ENCODE results near the gene CCDC7.
"Not testable (repeated sequence)": the region's sequence is repeated elsewhere in the genome, so short reads cannot be mapped to it uniquely, and the experiment has no call there.

CCDC7 gene
- total RNA-seq, result 13.9 to 91.1 (median 56.2) reads per million in 3 experiments

DNA sequence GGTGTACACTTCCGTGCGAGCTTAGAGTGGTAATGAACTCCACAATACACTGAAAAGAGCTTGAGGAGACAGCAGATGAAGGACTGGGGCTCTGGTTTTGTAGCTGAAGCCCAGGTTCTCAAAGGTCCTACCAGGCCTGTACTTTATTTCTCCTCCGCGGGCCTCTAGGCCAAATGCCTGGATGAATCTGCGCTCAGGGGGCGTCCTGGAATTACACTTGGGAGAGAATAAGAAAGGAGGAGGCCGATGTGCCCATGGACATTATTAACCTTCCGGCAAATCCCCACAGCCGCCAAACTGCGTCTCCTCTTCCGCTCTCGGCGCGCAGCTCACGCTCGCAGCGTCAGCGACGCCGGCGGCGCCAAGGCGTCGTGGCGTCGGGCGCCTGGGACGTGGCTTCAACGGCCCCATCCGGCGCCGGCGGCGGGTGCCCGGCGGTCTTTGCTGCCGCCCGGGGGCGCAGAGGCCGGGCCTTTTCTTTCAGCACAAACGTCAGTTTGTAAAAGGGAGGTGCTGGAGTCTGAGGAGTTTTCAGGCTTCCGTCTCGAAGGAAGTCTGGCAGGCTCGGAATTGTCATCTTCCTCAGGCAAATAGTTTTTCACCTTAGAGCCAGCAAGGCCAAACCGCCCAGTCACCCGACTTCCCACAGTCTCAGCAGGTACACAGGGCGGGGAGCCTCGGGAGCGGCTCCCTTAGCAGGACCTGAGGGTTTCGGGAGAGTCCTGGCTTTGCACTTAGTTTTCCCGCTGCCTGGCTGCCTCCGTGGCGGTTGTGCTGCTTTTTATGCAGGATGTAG, at the start of gene CCDC7:
TSS of gene CCDC7 (plus strand) at position 401 of the 796 bp plus-strand sequence. CDS start 5,503 bp downstream, outside the sequence.
- DNase-seq, result peak; percentile 89

DNA sequence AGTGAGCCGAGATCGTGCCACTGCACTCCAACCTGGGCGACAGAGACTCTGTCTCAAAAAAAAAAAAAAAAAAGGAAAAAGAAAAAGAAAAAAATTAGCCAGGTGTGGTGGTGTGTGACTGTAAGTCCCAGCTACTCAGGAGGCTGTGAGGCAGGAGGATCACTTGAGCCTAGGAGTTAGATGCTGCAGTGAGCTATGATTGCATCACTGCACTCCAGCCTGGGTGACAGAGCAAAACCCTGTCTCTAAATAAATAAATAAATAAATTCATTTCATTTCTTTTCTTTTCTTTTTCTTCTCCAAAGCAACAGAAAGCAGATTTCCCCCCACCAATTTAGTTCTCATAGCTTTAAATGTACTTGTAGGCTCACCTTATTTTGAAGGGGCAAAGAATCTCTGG, 48.8 kb upstream of the CCDC7 start:
- not testable (repeated sequence) for DNase-seq

DNA sequence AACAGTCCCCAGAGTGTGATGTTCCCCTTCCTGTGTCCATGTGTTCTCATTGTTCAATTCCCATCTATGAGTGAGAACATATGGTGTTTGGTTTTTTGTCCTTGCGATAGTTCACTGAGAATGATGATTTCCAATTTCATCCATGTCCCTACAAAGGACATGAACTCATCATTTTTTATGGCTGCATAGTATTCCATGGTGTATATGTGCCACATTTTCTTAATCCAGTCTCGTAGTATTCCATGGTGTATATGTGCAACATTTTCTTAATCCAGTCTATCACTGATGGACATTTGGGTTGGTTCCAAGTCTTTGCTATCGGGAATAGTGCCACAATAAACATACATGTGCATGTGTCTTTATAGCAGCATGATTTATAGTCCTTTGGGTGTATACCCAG, 46.2 kb upstream of the CCDC7 start:
- not testable (repeated sequence) for DNase-seq

DNA sequence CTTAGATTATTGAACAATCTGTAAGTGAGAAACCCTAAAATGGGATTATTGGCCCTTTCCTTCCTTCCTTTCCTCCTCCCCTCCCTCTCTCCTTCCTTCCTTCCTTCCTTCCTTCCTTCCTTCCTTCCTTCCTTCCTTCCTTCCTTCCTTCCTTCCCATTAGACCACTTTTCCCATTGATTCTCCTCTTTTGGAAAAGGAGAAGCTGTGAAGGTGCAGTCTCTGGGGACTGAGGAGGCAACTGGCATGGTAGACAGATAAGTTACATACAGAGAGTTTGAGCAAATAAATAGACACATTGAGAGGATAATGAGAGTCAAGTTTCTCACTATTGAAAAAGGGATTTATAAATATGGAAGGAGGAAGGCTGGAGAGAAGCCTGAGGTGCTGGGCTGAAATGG, 45.0 kb upstream of the CCDC7 start:
- no peak for DNase-seq

DNA sequence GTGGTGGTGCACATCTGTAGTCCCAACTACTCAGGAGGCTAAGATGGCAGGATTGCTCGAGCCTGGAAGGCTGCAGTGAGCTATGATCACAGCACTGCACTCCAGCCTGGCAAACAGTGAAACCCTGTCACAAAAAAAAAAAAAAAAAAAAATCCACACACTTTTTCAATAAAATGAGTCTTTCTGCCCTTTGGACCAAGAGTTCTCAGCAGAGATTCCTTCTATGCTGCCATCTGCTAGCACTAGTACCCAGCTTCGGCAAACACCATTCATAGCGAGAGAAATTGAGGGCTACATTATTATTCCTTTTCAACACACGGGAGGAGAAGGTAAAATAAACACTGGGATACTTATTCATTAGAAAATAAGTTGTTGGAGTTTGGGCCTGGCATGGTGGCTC, 43.4 kb upstream of the CCDC7 start:
- DNase-seq, result no peak

DNA sequence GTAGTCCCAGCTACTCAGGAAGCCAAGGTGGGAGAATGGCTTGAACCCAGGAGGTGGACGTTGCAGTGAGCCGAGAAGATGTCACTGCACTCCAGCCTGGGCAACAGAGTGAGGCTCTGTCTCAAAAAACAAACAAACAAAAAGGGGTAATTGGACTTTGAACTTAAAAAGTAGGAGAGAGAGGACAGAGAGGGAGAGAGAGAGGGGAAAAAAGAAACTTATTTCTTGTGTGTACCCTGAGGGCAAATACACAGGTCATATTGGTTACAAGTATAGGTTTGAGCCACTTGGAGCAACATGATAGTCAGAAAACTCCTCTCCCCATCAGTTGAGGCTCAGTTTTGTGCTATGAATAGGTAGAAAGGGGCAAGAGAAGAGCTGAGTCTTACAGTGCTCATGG, 42.8 kb upstream of the CCDC7 start:
- no peak for DNase-seq

DNA sequence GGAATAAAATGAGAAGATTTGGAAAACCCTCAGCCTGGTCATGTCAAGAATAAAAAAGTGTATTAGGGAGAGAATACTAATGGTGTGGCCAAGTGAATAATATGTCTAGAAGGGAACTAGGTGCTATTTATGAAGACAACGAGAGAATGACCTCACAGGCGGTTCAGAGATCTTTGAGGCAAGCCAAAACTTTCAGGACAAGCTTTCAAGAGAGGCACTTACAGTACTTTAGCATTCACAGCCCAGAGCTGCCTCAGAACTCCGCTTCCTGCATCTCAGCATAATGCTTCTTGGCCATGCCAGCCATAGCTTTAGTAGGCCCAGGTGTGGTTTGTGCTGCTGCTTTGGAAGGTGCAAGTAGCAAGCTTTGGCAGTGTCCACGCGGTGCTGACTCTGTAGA, 37.2 kb upstream of the CCDC7 start:
- DNase-seq, result no peak

DNA sequence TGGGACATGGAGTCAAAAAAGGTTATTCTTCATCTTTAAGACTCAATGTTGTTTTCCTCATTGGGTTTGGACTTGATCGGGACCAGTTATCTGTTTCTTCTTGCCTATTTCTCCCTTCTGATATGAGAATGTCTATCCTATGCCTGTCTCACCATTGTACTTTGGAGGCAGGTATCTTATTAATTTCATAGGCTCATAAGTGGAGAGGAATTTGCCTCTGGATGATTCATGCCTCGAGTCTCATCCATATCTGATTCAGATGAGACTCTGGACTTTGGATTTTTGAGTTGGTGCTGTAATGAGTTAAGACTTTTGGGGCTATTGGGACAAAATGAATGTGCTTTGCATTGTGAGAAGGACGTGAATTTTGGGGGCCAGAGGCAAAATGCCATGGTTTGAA, 36.2 kb upstream of the CCDC7 start:
- no peak for DNase-seq

DNA sequence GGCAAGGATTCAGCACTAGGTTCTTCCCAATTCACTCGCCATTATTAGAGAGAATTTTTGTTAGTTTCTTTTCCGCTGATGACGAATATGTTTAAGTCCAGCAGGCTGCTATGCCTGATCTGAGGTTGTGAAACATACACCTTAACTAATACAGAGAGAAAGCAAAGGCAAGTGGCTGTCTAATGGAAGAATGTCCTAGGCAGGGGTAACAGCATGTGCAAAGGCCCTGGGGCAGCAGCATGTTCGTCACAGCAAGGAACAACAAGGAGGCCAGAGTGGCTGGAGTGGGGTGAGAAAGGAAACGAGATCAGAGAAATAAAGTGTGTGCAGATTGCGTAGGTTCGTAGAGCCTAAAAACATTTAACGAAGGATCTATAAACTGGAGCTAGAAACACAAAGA, 35.4 kb upstream of the CCDC7 start:
- DNase-seq, result no peak

DNA sequence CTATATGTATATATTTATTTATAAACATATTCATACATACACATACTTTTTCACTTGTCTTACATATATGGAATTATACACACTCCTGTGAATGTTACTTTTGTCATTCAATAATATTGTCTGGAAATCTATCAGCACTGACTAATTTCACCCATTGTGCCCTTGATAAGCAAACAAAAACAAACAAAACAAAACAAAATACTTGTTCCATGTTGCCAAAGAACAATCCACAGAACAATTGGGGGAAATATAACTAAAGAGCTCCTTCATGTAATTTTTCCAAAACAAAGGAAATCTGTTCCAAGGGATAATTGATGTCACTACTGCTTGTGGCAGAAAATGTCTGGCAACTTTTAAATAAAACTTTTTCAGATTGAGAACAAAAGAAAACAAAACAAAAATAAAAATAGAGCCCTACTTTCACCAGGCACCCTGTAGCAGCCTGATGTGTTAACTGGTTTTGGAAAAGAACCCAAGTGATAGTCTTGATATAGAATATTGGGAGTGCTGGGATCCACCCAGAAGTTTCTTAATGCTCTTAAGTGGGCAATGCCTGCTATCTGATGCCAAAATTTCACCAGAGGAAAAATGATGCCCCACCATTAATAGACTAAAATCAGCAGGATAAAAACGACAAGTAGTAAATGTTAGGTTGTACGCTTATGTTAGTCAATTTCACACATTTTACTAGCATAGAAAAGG, 34.0 kb upstream of the CCDC7 start:
- DNase-seq, result no peak

DNA sequence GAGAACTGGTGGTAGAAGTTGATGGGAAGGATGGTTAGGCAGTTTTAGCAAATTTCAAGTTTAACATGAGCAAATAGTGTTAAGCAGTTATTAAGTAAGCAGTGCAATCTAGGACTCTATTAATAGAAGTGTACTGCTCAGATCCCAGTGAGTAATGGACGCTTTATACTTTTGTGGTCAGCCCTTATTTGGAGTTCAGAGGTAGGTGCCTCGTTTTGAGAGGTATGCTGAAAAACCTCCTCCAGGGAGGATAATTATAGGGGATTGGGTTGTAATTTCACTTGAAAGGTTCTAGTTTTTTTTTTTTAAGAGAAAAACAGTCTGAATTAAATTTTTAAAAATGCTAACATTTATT, 33.5 kb upstream of the CCDC7 start:
- DNase-seq, result no peak

DNA sequence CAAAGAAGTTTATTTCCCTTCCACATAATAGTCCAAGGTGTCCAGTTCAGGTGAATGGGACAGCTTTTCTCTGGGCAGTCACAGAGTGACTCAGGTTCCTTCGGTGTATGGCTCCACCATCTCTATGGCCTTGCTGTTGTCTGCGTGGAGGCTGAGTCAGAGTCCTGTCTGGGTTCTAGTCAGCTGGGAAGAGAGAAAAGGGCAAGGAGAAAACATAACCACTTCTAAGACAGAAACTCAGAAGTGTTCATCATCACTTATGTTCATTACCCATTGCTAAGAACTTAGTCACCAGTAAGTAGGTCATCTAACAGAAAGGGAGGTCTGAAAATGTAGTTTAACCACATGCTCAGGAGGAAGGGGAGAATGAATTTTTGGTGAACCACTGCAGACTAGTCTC, 32.4 kb upstream of the CCDC7 start:
- peak; percentile 28 for DNase-seq

DNA sequence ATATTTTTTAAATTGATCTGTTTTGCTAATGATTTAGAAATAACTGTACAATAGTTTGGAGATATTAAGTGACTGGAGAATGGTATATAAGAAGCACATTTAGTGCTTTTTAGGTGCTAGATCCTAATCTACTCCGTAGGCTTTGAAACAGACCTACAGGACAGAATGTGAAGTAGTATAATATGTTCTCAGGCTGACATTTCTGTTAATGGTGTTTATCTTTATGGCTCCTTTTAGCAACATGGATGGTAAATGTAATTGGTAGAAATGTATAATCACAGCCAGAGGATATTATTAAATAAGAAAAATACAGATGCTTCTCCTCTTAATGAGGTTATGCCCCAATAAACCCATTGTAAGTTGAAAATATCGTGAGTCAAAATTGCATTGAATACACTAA, 30.6 kb upstream of the CCDC7 start:
- no peak for DNase-seq

DNA sequence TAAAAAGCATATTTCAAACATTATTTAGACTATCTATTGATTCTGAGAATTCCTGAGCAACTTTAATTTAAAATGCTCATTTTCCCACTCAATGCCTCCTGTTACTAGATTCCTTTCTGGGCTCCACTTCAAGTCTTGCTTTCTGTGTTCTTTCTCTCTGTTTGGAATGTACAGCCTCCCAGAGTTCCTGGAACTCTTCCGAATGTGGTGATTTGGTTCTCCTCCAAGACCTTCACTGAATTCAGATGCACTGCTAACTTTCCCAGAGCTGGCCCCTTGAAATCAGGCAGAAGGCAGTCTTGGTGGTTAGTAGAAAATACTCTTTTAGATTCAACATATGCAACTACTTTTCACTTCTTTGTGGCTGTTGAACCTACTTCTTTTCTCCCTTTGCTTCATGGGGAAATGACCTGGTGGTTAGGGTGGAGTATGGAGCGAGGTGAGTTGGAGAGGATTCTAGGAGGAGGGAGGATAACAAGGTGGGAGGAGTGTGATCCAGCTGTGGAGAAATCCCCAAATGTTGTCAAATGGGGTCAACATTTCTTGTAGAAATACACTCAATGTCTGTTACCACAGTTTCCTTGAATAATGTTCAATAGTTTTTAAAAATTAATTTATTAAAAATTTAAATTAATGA, 27.9 kb upstream of the CCDC7 start:
- no peak for DNase-seq

DNA sequence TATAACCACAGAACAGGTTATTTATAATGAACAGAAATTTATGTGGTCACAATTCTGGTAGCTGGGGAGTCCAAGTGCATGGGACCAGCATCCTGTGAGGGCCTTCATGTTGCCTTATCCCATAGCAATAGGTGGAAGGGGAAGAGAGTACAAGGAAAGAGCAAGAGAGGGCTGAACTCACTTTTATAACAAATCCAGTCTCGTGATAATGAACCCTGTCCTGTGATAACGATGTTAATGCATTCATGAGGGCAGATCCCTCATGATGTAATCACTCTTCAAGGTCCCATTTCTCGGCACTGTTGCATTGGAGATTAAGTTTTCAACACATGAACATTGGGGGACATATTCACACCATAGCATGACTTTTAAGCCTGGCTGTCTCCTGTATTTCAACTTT, 27.4 kb upstream of the CCDC7 start:
- no peak for DNase-seq

DNA sequence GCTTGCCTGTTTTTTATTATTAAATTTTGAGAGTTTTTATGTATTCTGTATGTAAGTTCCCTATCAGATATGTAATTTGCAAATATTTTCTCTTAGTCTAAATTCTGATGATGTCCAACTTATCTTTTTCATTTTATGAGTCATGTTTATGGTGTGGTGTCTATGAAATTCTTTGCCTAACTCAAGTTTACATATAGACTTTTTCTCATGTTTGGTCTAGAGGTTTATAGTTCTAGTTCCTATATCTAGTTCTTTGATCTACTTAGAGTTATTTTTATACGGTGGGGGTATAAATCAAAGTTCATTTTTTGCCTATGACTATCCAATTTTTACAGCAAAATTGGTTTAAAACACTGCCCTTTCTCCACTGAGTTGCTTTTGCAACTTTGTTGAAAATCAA, 26.3 kb upstream of the CCDC7 start:
- DNase-seq, result no peak

DNA sequence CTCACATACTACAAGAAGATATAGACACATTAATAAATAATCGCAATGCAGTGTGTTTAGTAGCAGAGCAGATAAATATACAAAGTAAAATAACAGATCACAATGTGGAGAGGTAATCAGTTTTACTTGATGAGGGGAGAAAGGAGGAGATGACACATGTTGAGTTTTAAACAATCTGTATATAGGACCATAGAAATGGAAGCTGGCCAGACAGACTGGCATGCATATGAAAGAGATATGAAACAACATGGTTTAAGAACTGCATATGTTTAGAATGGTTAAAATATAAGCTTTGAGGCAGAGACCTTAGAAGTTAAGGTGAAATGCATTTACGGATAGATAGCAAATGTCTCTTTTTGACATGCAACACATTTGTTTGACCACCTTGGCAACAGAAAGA, 19.8 kb upstream of the CCDC7 start:
- DNase-seq, result no peak

DNA sequence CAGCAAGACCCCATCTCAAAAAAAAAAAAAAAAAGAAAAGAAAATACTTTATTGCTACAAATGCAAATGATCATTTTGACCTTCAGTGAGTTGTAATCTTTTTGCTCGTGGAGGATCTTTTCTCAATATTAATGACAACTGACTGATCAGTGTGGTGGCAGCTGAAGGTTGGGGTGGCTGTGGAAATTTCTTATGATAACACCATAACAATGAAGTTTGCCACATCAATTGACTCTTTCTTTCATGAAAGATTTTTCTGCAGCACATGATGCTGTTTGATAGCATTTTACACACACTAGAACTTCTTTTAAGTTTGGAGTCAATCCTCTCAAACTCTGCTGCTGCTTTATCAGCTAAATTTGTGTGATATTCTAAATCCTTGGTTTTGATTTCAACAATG, 12.4 kb upstream of the CCDC7 start:
- DNase-seq, result no peak

DNA sequence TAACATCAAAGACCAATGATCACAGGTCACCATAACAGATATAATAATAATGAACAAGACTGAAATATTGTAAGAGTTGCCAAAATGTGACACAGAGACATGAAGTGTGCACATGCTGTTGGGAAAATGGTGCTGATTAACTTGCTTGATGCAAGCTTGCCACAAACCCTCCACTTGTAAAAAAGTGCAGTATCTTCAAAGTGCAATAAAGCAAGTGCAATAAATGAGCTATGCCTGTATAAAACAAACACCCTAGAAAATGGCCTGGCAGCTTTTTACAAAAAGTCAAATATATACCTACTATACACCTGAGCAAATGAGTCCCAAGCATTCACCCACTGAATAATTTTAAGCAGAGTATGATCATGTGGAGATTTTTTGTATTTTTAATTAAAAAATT, 9.7 kb upstream of the CCDC7 start:
- no peak for DNase-seq

DNA sequence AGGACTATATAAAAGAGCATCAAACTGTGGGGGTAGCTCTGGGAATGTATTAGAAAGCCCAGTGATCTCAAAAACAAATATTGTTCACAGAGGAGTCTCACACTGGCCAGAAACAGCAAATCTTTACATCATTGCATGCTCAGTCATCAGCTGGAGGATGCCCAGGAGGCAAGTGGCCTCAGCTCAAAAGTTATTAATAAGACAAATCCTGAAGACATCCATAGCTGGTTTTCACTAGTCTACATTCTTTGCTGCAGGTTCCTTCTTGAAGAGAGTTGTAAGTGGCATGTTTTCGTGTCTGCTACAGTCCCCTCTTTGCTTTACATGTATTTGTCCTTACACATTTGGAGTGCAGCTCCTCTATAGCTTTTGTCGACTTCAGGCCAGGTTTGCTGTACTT, 8.6 kb upstream of the CCDC7 start:
- no peak for DNase-seq

DNA sequence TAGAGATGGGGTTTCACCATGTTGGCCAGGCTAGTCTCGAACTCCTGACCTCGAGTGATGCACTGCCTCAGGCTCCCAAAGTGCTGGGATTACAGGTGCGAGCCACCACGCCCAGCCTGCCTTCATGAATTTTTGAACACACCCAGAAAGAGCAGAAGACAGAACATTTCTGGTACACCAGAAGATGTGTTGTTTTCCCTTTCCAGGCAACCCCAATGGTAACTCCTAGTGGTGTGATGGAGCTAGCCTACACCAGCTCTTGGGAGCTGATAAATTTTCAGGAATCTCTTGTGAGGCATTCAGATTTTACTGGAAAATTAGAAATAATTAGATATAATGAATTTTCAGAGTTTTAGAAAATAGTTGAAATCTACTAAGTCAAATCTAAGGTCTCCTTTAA, 904 bp upstream of the CCDC7 start:
- DNase-seq, result no peak

DNA sequence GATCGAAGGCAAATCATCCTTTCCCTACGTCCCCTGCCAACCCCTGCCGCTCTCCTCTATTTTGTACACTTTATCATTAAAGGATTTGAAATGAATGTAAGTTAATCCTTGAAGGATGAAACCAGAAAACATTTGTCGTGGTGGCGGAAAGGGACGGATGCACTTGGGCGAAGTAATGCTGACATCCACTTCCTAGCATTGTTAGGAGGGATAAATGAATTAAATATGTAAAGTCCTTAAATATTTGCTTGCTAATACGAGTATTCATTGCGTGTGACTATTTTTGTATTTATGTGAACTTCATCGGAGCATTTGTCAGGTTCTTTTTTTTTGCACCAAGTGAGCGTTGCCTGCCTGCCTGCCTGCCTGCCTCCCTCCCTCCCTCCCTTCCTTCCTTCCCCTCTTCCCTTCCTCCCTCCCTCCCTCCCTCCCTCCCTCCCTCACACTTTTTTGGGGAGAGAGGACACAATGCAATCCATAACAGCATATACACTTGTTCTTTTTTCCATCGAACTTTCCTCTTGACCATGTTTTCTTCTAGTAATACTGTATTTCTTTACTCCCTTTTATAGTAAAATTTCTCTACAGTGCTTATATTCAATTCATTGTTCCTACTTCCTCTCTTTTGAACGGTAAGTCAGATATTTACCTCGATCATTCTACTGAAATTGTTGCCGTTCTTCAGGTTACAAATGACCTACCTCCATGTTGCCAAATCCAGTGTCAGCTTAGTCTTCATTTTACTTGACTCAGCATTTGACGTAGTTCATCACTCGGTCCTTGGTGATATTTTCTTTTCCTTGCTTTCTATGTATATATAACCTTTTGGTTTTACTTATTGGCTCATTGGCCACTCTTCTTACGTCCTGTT, 831 bp downstream of the CCDC7 start:
- no peak for DNase-seq

DNA sequence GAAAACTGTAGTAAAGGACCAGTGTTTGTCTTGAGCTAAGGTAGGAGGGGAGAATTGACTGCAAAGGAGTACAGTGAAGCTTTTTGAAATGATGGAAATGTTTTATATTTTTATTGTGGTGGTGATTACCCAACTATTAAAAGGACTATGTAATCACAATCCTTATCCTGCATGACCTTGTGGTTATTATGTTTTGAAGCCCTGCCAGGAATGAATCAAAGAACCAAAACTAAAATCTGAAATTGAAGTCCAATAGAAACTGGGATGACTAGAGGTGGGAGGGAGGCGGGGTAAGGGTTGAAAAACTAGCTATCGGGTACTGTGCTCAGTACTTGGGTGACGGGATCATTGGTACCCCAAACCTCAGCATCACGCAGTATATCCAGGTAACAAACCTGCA, 8.2 kb downstream of the CCDC7 start:
- no peak for DNase-seq
